ENCODE data around the gene SHROOM1. TPM values are rescaled to one million over a fixed set of nuclear protein-coding genes. Genes with fewer than 3 reads are reported as not detected.

The SHROOM1 gene
- total RNA-seq, 1 experiment from 2014 or later, result 23.3 TPM

DNA sequence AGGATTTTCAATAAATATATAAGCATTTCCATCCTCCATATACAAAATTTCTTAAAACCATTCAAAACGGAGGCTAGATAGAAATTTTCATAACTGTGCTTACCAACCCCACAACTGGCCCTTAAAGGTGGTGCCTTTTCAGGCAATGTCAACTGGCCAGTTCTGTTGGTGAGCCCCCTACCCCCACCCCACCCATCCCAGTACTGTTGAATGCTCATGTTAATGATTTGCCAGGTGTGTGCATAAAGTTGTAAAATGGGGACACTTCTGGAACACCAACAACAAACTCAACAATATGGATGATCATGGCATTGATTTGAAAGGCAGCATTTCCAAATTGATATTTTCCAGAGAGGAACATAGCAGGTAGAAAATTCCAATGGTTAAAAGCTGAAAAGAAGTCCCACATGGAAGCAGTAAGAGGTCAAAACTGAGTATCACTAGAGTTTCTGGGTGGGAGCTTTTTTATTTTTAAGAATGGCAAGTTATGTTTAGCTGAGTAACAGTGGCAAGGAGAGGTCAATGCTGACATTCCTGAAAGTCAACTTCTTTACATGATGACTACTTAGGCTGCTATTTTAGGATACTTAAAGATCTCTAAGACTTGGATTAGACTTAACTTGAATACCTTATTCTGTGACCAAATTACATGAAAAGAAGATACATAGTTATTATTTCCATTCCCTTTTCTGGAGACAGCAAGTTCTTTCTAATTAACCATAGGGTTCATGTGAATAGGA is 45.7 kb upstream of the SHROOM1 start:
- H3K4me2 ChIP-seq, result no peak overlapping the region
- ChIA-PET POLR2A (ENCODE audit: unreplicated experiment) (interaction anchor here (0.7 kb wide), 1 partner anchor 46 kb away, joined by 10 read pairs; the partner anchor contains the start of gene SHROOM1), CTCF (no interaction called here)
- H3K79me2 ChIP-seq (ENCODE audit: low read depth), result no peaks in the 10 kb centered on the region
- H3K9me3 ChIP-seq (ENCODE audit: insufficient read depth, low read depth), result no peaks in the 10 kb centered on the region
- H3K4me3 ChIP-seq, result no peak overlapping the region
- H2AFZ ChIP-seq, result no peak overlapping the region
- no TSS peak for BruUV-seq (replicated peaks)
- no peak for DNase-seq
- intact Hi-C loops (cut with micrococcal nuclease; ENCODE audit: unreplicated experiment), result no loop called here
- no peak for TF ChIP-seq EZH2 (IDR thresholded peaks at IDR 0.05; ENCODE audit: low read depth)
- TF ChIP-seq, protein P1, sequence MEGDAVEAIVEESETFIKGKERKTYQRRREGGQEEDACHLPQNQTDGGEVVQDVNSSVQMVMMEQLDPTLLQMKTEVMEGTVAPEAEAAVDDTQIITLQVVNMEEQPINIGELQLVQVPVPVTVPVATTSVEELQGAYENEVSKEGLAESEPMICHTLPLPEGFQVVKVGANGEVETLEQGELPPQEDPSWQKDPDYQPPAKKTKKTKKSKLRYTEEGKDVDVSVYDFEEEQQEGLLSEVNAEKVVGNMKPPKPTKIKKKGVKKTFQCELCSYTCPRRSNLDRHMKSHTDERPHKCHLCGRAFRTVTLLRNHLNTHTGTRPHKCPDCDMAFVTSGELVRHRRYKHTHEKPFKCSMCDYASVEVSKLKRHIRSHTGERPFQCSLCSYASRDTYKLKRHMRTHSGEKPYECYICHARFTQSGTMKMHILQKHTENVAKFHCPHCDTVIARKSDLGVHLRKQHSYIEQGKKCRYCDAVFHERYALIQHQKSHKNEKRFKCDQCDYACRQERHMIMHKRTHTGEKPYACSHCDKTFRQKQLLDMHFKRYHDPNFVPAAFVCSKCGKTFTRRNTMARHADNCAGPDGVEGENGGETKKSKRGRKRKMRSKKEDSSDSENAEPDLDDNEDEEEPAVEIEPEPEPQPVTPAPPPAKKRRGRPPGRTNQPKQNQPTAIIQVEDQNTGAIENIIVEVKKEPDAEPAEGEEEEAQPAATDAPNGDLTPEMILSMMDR (conservative IDR thresholded peaks at IDR 0.05), result no peak
- H3K4me1 ChIP-seq (replicated peaks; ENCODE audit: insufficient read depth), result no peaks in the 10 kb centered on the region
- H3K9me2 ChIP-seq (ENCODE audit: insufficient read depth), result no peaks in the 10 kb centered on the region
- H3K27ac ChIP-seq, result no peak overlapping the region
- no peaks in the 10 kb centered on the region for H3K27me3 ChIP-seq (ENCODE audit: insufficient read depth, low read depth)
- no peaks in the 10 kb centered on the region; the same call in 1 of the 2 replicates for H4K20me1 ChIP-seq (ENCODE audit: insufficient read depth)
- H3K36me3 ChIP-seq (ENCODE audit: low read depth), result peaks cover 32% of the 10 kb centered on the region
- peaks cover 19% of the 10 kb centered on the region; the same call in 1 of the 2 replicates for H3F3A ChIP-seq (ENCODE audit: insufficient read depth, low read depth)

DNA sequence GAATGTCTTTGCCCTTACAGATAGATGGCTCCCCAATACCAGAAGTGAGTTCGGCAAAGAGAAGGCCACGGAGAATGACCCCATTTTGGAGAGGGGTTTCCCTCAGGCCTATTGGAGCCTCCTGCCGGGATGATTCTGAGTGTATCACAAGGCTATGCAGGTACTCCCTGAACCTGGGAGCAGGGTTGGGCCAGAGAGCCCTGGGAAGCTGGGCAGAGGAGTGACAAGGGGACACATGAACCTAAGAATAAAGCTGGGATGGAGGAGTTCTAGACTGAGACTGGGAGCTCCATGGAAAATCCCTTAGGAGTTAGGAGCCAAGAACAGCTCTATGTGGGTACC is 43.5 kb upstream of the SHROOM1 start:
- peaks cover 21% of the 10 kb centered on the region; the same call in 1 of the 2 replicates for H3K36me3 ChIP-seq (ENCODE audit: low read depth)
- H3K27ac ChIP-seq, result no peak overlapping the region
- POLR2A ChIA-PET (ENCODE audit: unreplicated experiment), result no interaction called here
- H3F3A ChIP-seq (ENCODE audit: insufficient read depth, low read depth), result peaks cover 19% of the 10 kb centered on the region; the same call in 1 of the 2 replicates
- H3K9me2 ChIP-seq (ENCODE audit: insufficient read depth), result no peaks in the 10 kb centered on the region
- H3K4me1 ChIP-seq (replicated peaks; ENCODE audit: insufficient read depth), result no peaks in the 10 kb centered on the region
- CTCF ChIA-PET, result no interaction called here
- no peak overlapping the region for H3K4me2 ChIP-seq
- no peaks in the 10 kb centered on the region for H4K20me1 ChIP-seq (ENCODE audit: insufficient read depth)
- BruUV-seq (replicated peaks), result no TSS peak
- no peaks in the 10 kb centered on the region for H3K9me3 ChIP-seq (ENCODE audit: insufficient read depth, low read depth)
- DNase-seq, result no peak
- H3K79me2 ChIP-seq (ENCODE audit: low read depth), result no peaks in the 10 kb centered on the region
- TF ChIP-seq, protein P1 (conservative IDR thresholded peaks at IDR 0.05), result no peak
- no peak for TF ChIP-seq EZH2 (IDR thresholded peaks at IDR 0.05; ENCODE audit: low read depth)
- H3K27me3 ChIP-seq (ENCODE audit: insufficient read depth, low read depth), result no peaks in the 10 kb centered on the region
- no peak overlapping the region for H3K4me3 ChIP-seq
- H2AFZ ChIP-seq, result no peak overlapping the region
- intact Hi-C loops (cut with micrococcal nuclease; ENCODE audit: unreplicated experiment), result no loop called here

DNA sequence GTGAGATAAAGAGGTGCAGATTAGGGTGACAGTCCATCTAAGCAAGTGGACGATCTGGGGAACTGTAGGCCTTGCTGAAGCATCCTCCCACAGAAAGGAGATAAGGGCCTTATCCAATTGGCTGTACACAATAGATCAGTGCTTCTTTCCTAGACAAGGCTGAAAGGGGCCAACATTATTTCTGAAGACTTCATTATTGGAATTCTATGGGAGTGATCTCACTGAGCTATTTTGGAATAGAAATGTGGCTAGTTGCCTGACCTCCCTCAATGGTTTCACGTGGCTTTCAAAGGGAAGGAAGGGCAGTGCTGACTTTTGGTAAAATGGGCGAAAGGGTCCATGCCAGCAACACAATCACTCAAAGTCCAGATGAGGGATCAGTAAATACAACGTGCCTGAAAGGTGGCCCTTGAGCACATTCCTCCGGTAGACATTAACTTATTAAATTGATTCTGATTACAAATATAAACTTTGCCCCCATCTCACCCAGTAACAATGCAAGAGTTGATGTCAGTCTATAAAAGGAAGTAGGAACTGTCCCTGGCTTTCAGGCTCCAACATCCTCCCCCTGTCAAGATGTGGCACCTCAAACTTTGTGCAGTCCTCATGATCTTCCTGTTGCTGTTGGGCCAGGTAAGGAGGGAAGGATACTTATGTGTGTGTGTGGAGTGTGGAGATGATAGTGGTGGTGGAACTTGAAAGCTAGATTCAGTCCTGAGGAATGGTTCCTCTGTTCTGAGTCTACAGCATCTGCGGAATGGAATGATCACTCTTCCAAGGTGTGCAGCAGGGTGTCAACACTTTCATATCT is 42.9 kb upstream of the SHROOM1 start, which contains the start of gene LEAP2:
Gene LEAP2 (plus strand): TSS at position 550 of the 811 bp plus-strand sequence. CDS start 27 bp downstream, at position 577.
- Histone ChIP-seq H4K20me1 (ENCODE audit: insufficient read depth) (no peaks in the 10 kb centered on the region), H2AFZ (no peak within 1 kb of the TSS), H3K9me3 (ENCODE audit: insufficient read depth, low read depth) (no peaks in the 10 kb centered on the region), H3K27me3 (ENCODE audit: insufficient read depth, low read depth) (no peaks in the 10 kb centered on the region), H3K79me2 (ENCODE audit: low read depth) (peaks cover under 1% of the 10 kb centered on the region; the same call in 1 of the 2 replicates), H3K4me3 (no peak within 1 kb of the TSS), H3K36me3 (ENCODE audit: low read depth) (peaks cover 21% of the 10 kb centered on the region), H3K9me2 (ENCODE audit: insufficient read depth) (no peaks in the 10 kb centered on the region), H3K4me2 (no peak within 1 kb of the TSS), H3K27ac (no peak within 1 kb of the TSS), H3F3A (ENCODE audit: insufficient read depth, low read depth) (peaks cover 25% of the 10 kb centered on the region; the same call in 1 of the 2 replicates), H3K4me1 (replicated peaks; ENCODE audit: insufficient read depth) (no peaks in the 10 kb centered on the region)
- CTCF ChIA-PET, result no interaction called here
- DNase-seq, result no peak
- TF ChIP-seq, protein P1 (conservative IDR thresholded peaks at IDR 0.05), result no peak
- TF ChIP-seq EZH2 (IDR thresholded peaks at IDR 0.05; ENCODE audit: low read depth), result no peak
- POLR2A ChIA-PET (ENCODE audit: unreplicated experiment), result no interaction called here
- no TSS peak for BruUV-seq (replicated peaks)
- intact Hi-C loops (cut with micrococcal nuclease; ENCODE audit: unreplicated experiment), result no loop called here
